Activated T-cell treated with anti-CD3 and anti-CD28 coated beads for 24 hours (primary cell): Measurements from ENCODE around the gene SHH.

Source experiments
- DNase-seq: peaks from one replicate; pipeline ENCODE4 v3.0.0-alpha.2; 2020; ENCODE audit warnings: low read depth

The SHH gene

DNA sequence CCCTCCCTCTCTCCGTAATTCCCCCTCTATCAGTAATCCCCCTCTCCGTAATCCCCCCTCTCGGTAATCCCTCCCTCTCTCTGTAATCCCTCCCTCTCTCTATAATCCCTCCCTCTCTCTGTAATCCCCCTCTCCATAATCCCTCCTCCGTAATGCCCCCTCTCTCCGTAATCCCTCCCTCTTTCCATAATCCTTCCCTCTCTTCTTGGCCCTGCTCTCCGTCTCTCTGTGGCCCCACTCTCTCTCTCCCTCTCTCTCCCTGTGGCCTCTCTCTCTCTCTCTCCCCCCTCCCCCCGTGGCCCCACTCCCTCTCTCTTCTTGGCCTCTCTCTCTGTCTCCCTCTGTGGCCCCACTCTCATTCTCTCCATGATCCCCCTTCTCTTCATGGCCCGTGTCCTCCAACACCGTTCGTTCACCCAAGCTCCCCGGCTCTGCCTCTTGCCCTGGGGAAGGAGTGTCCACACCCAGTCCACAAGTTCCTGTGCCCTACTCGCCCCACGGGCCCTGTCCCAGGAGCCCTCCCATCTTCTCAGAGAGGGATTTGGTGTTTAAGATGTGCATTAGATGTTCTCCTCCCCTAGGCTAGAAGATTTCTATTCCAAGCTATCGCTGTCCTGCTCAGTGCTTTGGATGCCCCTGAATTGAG, 19.8 kb downstream of the SHH start:
- no peak for DNase-seq

- no peak for DNase-seq
Measured at GRCh38 chr7:155791836-155792235, 20.4 kb downstream of the SHH start.

DNA sequence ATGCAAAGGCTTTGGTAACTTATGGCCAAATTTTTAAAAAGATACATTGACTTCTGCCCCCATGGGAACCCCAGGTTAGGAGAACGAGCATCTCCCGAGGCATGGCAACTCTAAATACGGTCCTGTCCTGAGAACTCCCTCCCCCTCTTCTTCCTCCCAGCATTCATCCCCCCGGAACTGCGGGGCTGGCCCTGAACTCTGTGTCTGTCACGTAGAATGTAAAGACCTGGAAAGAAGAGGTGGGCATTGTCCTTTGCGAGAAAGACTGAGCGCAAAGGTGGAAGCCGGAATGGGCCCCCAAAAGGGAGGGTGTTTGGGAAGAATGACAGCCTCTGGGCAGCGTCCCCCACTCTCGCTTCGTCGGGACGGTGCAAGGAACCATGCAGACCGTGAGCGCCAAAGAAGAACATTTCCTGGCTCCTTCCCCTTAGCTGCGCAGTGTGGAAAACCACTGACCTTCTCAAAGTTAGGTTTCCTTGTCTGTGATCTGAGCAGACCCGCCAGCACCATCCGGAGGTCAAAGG, 21.0 kb downstream of the SHH start:
- DNase-seq = no peak

GRCh38 chr7:155790666-155791065, 21.6 kb downstream of the SHH start:
- DNase-seq = no peak

DNA sequence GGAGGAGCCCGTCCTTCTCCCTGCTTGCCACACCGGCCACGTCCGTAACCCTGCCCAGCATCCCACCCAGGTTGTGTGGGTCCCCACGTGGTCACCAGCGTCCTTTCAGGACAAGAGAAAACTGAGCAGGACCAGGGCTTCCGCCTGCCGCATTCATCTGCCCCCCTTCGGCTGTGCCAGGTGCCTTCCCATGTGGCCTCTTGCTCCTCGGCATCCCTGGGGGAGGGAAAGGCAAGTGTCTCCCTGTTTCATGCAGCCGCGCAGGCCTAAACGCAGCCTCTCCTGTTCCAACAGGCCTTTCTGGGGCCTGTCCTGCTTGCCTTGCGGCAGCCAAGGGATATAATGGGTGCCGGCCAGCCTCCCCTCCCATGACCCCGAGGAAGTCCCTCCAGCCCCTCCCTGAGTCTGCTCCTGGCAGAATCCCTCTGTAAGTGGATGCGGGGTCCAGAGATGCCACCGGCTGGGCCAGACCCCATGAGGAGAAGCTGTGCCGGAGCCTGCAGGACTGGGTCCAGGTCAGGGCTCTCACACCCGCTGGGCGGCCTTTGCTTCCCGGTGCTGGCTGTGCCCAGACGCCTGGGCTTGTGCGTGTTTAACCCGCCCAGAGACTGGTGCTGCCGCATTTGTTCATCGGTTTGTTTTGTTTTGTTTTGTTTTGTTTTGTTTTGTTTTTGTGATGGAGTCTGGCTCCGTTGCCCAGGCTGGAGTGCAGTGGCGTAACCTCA, 23.1 kb downstream of the SHH start:
- DNase-seq = no peak

- no peak for DNase-seq
Measured at GRCh38 chr7:155788616-155789000, 23.7 kb downstream of the SHH start.

DNA sequence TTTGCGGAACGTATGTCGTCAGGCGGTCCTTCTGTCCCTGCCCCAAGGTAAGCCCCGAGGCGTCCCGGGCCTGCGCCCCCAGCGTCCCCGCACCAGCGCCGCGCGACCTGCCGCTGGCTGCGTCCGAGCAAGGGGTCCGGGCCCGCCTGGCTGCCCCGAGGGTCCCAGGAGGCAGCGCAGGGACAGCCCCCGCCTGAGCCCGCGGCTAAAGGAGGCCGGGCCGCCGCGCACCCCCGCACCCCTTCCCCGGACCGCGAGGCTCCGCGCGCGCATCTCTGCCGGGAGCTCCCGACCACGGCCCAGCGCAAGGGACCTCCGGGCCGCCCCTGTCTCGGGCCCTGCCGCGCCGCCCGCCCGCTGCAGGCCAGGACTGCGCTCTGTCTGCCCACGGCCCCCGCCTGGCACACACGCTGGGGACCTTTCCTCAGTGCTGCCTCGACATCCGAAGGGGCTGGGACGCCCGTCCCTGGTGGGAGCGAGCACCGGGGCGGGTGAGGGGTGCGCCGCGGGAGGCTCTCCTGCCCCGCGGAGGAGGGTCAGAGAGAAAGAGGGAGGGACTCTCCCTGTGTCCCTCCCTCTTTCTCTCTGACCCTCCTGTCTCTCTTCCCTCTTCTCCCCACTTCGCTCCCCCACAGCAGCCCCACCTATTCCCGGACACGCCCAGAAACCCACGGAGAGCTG, 25.0 kb downstream of the SHH start:
- no peak for DNase-seq

GRCh38 chr7:155786491-155786890, 25.8 kb downstream of the SHH start:
- no peak for DNase-seq

- no peak for DNase-seq
Measured at GRCh38 chr7:155785536-155785935, 26.7 kb downstream of the SHH start.

DNA sequence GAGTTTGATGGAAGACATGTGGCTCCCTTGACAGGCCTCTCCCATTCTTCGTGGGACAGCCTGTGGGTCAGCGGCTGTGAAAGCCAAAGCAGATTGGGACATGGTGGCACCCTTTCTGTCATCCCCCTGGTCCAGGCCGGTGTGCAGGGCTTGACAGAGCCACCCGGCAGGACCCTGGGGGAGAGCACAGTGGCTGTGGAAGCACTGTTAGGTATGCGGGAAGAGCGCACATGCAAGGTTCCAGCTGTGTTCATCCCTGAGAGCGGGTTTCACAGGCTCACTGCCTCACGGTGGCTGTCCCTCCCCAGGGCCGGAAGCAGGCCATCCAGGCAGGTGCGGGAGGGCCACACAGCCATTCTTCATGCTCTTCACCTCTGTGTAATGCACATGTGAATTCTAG, 29.8 kb downstream of the SHH start:
- DNase-seq = no peak

GRCh38 chr7:155781433-155781832, 30.8 kb downstream of the SHH start:
- no peak for DNase-seq

GRCh38 chr7:155780884-155781283, 31.4 kb downstream of the SHH start:
- no peak for DNase-seq

DNA sequence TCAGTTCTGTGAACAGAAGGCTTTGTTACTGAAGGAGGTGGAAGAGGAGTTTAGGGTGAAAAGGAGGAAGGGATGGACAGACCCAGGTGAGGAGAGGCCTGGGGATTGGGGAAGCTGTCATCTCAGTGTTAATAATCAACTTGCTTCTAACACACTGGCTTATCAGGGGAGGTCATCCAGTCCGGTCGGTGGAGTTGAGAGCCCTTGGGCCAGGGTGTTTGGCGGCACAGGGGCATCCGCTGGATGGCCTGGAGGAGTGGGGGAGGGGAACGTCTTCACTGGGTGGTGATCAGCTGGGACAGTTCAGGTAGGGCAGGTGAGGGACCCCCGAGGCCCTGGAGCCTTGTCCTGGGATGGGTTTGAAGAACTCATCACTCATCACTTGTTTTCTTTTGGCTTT, 33.9 kb downstream of the SHH start:
- DNase-seq = no peak

- no peak for DNase-seq
Measured at GRCh38 chr7:155776606-155777005, 35.7 kb downstream of the SHH start.

GRCh38 chr7:155775691-155776090, 36.6 kb downstream of the SHH start:
- DNase-seq = no peak

DNA sequence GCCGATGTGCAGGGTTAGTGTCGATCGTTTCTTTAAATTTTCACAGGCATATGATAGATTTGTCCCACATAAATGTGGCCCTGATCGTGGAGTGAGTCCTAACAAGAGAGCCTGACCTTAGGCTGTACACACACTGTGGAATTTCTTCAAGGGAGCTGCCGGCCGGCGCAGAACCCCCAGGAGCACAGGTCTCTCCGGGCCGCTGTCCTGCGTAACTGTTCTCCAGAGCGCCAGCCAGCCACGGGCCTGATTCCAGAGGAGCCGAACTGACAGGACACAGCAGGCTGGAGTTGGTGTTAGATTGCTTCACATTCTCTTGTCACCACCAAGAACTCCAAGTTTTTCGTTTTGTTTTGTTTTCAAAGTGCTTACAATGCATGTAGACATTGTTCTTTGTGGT, 37.3 kb downstream of the SHH start:
- no peak for DNase-seq

DNA sequence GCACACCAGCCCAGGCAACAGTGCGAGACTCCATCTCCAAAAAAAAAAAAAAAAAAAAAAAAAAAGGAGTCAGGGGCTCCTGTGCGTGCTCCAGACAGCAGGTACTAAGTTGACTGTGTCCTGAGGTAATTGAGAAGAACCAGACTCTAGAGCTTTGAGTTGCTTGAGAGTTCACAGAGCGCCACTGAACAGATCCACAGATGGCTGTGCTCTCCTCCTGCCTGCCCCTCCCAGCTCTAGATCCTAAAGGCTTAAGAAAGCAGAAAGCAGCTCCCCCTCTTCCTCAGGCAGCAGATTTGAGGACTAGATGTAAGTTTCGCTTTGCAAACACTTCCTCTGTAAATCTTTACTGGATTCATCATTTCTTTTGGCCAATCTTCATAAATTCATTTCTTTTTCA, 38.7 kb downstream of the SHH start:
- no peak for DNase-seq

GRCh38 chr7:155770241-155770640, 42.0 kb downstream of the SHH start:
- DNase-seq = no peak

DNA sequence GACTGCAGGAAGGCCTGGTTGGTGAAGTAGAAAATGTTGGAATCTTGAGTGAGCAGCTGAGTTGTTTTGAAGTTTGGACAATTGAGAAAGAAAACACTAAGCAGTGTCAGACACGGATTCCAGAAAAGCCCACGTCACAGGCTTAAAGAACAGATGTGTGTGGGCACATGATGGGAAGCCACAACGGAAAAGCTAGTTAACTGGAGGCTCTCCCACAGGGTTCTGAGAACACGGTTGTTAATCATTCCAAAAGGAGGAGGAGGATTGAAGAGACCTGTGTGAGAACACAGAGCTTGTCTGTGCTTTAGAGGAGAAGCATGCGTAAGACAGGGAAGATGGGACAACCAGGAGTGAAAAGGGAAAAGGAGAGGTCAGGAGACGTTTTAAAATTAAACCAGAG, 42.6 kb downstream of the SHH start:
- no peak for DNase-seq

DNA sequence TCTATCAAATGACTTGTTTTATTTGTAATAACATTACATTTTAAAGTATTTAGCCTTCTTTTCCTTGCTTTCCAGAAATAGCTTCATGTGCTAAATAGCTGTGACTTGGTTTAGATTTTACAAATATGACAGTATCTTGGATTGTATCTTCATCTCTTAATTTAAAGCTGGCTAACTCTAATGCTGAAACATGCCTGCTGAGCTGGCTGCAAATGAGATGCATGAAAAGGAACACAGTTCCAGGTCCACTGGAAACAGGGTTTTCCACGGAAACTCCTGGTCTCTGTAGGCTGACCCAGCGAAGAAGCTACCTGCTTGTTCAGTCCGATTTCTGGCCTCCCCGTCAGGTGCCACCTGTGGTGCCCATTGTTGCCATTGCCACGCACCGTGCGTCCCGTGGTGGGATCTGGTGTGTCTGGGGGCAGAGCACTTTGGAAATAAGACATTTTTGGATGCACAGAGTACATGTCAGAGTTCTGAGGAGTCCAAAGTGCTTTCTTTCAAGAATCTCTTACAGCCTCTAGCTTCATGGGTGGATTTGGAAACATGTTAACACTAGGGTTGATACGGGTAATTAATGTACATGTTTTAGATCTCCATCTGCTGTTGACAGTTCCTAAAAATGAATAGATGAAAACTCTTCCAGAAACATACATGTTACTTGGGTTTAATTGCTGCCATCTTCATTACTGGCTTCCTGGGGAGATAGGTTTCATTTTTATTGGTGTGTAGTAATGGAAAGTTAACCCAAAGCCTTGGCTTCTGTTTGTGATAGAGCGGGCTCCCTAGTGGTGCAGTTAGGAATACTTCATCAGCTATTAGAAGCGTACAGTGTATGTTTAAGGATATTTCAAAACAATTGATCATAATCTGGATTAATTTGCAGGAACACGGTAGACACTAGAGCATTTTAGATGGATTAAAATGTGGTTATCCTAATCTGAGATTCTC, 45.0 kb downstream of the SHH start:
- DNase-seq = no peak

GRCh38 chr7:155766386-155766785, 45.9 kb downstream of the SHH start:
- no peak for DNase-seq

- no peak for DNase-seq
Measured at GRCh38 chr7:155765458-155765857, 46.8 kb downstream of the SHH start.
